BJ (cell line): ENCODE results near the gene GLIPR1L2. TPM values are rescaled to one million over a fixed set of nuclear protein-coding genes. Genes with fewer than 3 reads are reported as not detected.

Experiments
- CTCF ChIA-PET: fragments of 350-600 bp; formaldehyde crosslinking; extraction: SDS; loops from one replicate; lab custom pipeline; 2021; ENCODE audit warnings: antibody characterized with exemption, inconsistent platforms; lab: Yijun Ruan, JAX
- POLR2A ChIA-PET: fragments of 300-600 bp; sonication (Branson Sonifier 250); formaldehyde crosslinking; extraction: SDS; loops from one replicate; lab custom pipeline; 2021; ENCODE audit warnings: antibody characterized with exemption; lab: Charles Lee
- DNase-seq: peaks from one replicate; pipeline ENCODE4 v3.0.0-alpha.2; 2011; ENCODE audit warnings: low read depth
- H3K27me3 ChIP-seq: 2 replicates; pipeline ENCODE4 v1.6.0; 2011; ENCODE audit warnings: low read length; ENCODE audit not compliant: control insufficient read depth, insufficient read depth
- H3K36me3 ChIP-seq: 2 replicates; pipeline ENCODE4 v1.5.1; 2011; ENCODE audit warnings: low read length; ENCODE audit not compliant: control insufficient read depth, insufficient read depth
- H3K4me3 ChIP-seq: 2 replicates; pipeline ENCODE4 v1.5.1; 2011; ENCODE audit warnings: low read depth, mild to moderate bottlenecking, control low read depth, low read length
- CTCF ChIP-seq: IDR thresholded peaks from 2 replicates; pipeline ENCODE4 v1.5.1; 2011; ENCODE audit warnings: low read depth, mild to moderate bottlenecking, control low read depth, inconsistent platforms, low read length, moderate library complexity; ENCODE audit not compliant: insufficient read depth
- polyA plus RNA-seq: library from polyadenylated mRNA; depleted of rRNA; stranded (reverse); fragments of >200 nt; gene quantifications from 2 replicates; pipeline ENCODE4 v1.2.3, GENCODE V29; 2011

The GLIPR1L2 gene
- polyA plus RNA-seq, 1 experiment, result 0.21 TPM

- POLR2A ChIA-PET, result no interaction called here
These were observed 24.3 kb upstream of the GLIPR1L2 start for GRCh38 chr12:75366629-75367028.

GRCh38 chr12:75374971-75375370 lies 15.9 kb upstream of the GLIPR1L2 start:
- ChIA-PET POLR2A (no interaction called here), CTCF (interaction anchor here (1.1 kb wide), 1 partner anchor 41 kb away, joined by 3 read pairs; the partner anchor contains the start of gene GLIPR1L1)
- Histone ChIP-seq H3K27me3 (no peaks in the 10 kb centered on the region), H3K4me3 (no peak overlapping the region), H3K36me3 (no peaks in the 10 kb centered on the region)
- DNase-seq, result no peak
- TF ChIP-seq CTCF, result no peak

More at GRCh38 chr12:75366629-75367028, 24.3 kb upstream of the GLIPR1L2 start:
- CTCF ChIA-PET, result interaction anchor here (0.7 to 2.1 kb wide), 3 partner anchors 25 to 117 kb away, joined by 3 to 7 read pairs (median 4); partner anchors contain the start of genes GLIPR1L1 and GLIPR1L2
- no peak for TF ChIP-seq CTCF
- no peak for DNase-seq
- H3K27me3 ChIP-seq, result no peaks in the 10 kb centered on the region
- no peaks in the 10 kb centered on the region for H3K36me3 ChIP-seq
- H3K4me3 ChIP-seq, result no peak overlapping the region

- DNase-seq, result no peak
- Histone ChIP-seq H3K4me3 (no peak overlapping the region), H3K36me3 (no peaks in the 10 kb centered on the region), H3K27me3 (no peaks in the 10 kb centered on the region)
- CTCF ChIA-PET, result no interaction called here
- TF ChIP-seq CTCF, result no peak
- POLR2A ChIA-PET, result no interaction called here
These were observed 12.5 kb upstream of the GLIPR1L2 start for GRCh38 chr12:75378354-75378753.

GRCh38 chr12:75389061-75389460 lies 1.8 kb upstream of the GLIPR1L2 start:
- Histone ChIP-seq H3K27me3 (no peaks in the 10 kb centered on the region), H3K4me3 (no peak overlapping the region), H3K36me3 (no peaks in the 10 kb centered on the region)
- ChIA-PET POLR2A (no interaction called here), CTCF (interaction anchor here (1.0 kb wide), 1 partner anchor 8 kb away, joined by 4 read pairs; no protein-coding TSS in a partner anchor)
- no peak for TF ChIP-seq CTCF
- no peak for DNase-seq

- POLR2A ChIA-PET, result no interaction called here
- no peaks in the 10 kb centered on the region for H3K27me3 ChIP-seq
- no peak for TF ChIP-seq CTCF
- DNase-seq, result no peak
- CTCF ChIA-PET, result interaction anchor here (1.0 to 3.3 kb wide), 2 partner anchors 8 to 93 kb away, joined by 4 to 28 read pairs; partner anchors contain the start of gene GLIPR1
- H3K4me3 ChIP-seq, result no peak overlapping the region
- H3K36me3 ChIP-seq, result no peaks in the 10 kb centered on the region
These were observed 1.2 kb upstream of the GLIPR1L2 start for GRCh38 chr12:75389706-75390105.
